ENCODE results near the gene PEAK3. TPM values are rescaled to one million over a fixed set of nuclear protein-coding genes. Genes with fewer than 3 reads are reported as not detected.

PEAK3 gene
- total and polyA plus RNA-seq, 8 donors = 0.07 to 8.5 (median 0.16) TPM

- no peaks in the 10 kb centered on the region for H3K9me3 ChIP-seq
- H3K27ac ChIP-seq = peak overlapping the region; percentile 91 to 99
- H3K27me3 ChIP-seq = no peaks in the 10 kb centered on the region
- DNase-seq (peak in 1 of 4 donors; percentile 81), ATAC-seq (no peak)
- intact Hi-C loops (cut with DNase I) = loop anchor here (5.0 to 10.0 kb wide), 2 partner anchors 34 to 113 kb away; partner anchors contain the start of genes PLEKHJ1 (in 2 of the 2) and SF3A2 (in 2 of the 2)
- TF ChIP-seq CTCF (IDR thresholded peaks at IDR 0.05) = no peak
- H3K4me1 ChIP-seq = peaks cover 48 to 81% of the 10 kb centered on the region in 2 donors
- H3K36me3 ChIP-seq = peaks cover 0 to 42% of the 10 kb centered on the region in 2 donors
- peak overlapping the region; percentile 98 to 99 for H3K4me3 ChIP-seq
Measured at GRCh38 chr19:2271234-2272103, 10.5 kb downstream of the PEAK3 start.

GRCh38 chr19:2270423-2271233 lies 11.3 kb downstream of the PEAK3 start:
- intact Hi-C loops (cut with DNase I) = loop anchor here (5.0 to 10.0 kb wide), 2 partner anchors 33 to 114 kb away; partner anchors contain the start of genes PLEKHJ1 (in 2 of the 2) and SF3A2 (in 2 of the 2)
- Histone ChIP-seq H3K27me3 (no peaks in the 10 kb centered on the region), H3K4me1 (peaks cover 49 to 80% of the 10 kb centered on the region in 2 donors), H3K9me3 (no peaks in the 10 kb centered on the region), H3K4me3 (peak overlapping the region; percentile 98 to 99), H3K36me3 (peaks cover 0 to 34% of the 10 kb centered on the region in 2 donors), H3K27ac (peak overlapping the region; percentile 91 to 99)
- ATAC-seq (peak; percentile 47), DNase-seq (peak; percentile 68 to 96 (median 90))
- TF ChIP-seq CTCF (IDR thresholded peaks at IDR 0.05) = no peak

GRCh38 chr19:2270157-2270422 lies 11.9 kb downstream of the PEAK3 start:
- H3K9me3 ChIP-seq = no peaks in the 10 kb centered on the region
- ATAC-seq (peak; percentile 5), DNase-seq (peak in 2 of 4 donors; percentile 64 to 90)
- no peak for TF ChIP-seq CTCF (IDR thresholded peaks at IDR 0.05)
- peaks cover 43 to 80% of the 10 kb centered on the region in 2 donors for H3K4me1 ChIP-seq
- peaks cover 0 to 28% of the 10 kb centered on the region in 2 donors for H3K36me3 ChIP-seq
- H3K4me3 ChIP-seq = peak overlapping the region; percentile 98 to 99
- intact Hi-C loops (cut with DNase I) = loop anchor here (5.0 to 10.0 kb wide), 2 partner anchors 33 to 115 kb away; partner anchors contain the start of genes PLEKHJ1 (in 2 of the 2) and SF3A2 (in 2 of the 2)
- H3K27me3 ChIP-seq = no peaks in the 10 kb centered on the region
- H3K27ac ChIP-seq = peak overlapping the region; percentile 91 to 99

- intact Hi-C loops (cut with DNase I) = loop anchor here (5.0 to 10.0 kb wide), 2 partner anchors 32 to 115 kb away; partner anchors contain the start of genes PLEKHJ1 (in 2 of the 2) and SF3A2 (in 2 of the 2)
- Histone ChIP-seq H3K4me3 (peak overlapping the region; percentile 98 to 99), H3K27ac (peak overlapping the region; percentile 91 to 99), H3K9me3 (no peaks in the 10 kb centered on the region), H3K36me3 (peaks cover 0 to 26% of the 10 kb centered on the region in 2 donors), H3K27me3 (no peaks in the 10 kb centered on the region), H3K4me1 (peaks cover 42 to 81% of the 10 kb centered on the region in 2 donors)
- ATAC-seq (peak; percentile 87), DNase-seq (peak; percentile 97 to 98 (median 98))
- TF ChIP-seq CTCF (IDR thresholded peaks at IDR 0.05) = peak; percentile 11 to 15
Measured at GRCh38 chr19:2269244-2270156, 12.5 kb downstream of the PEAK3 start.

Measured in left lung (tissue), 10 donors.